Keratinocyte (primary cell): ENCODE measurements around the gene CLK3. TPM values are rescaled to one million over a fixed set of nuclear protein-coding genes. Genes with fewer than 3 reads are reported as not detected.

Experiments used
- DNase-seq: peaks from one replicate; pipeline ENCODE4 v3.0.0-alpha.2; 2011; ENCODE audit warnings: low read depth, missing footprints, low spot score
- FAIRE-seq: peaks from 2 replicates; lab custom pipeline; 2011; peaks lifted over from hg19 to GRCh38; lab: Jason Lieb, UNC
- H2AFZ ChIP-seq: 2 replicates; pipeline ENCODE4 v1.6.0; 2012; ENCODE audit warnings: low read length, control low read depth, inconsistent platforms; ENCODE audit not compliant: control insufficient read depth
- H3K27ac ChIP-seq: 2 replicates; pipeline ENCODE4 v1.5.1; 2011; ENCODE audit warnings: low read length; ENCODE audit not compliant: control insufficient read depth, insufficient read depth
- H3K27me3 ChIP-seq: 3 replicates; pipeline ENCODE4 v1.6.0; 2011; ENCODE audit warnings: low read length; ENCODE audit not compliant: control insufficient read depth, insufficient read depth; ENCODE audit errors: extremely low read depth
- H3K36me3 ChIP-seq, 2 experiments: 2 replicates in 1 of 2; 3 replicates in 1 of 2; pipeline ENCODE4 v1.5.1; 2011; ENCODE audit warnings: low read length in 2 of 2, mild to moderate bottlenecking in 1 of 2; ENCODE audit not compliant: control insufficient read depth in 2 of 2, insufficient read depth in 2 of 2; ENCODE audit errors: extremely low read depth in 1 of 2
- H3K4me1 ChIP-seq: 3 replicates; pipeline ENCODE4 v1.5.1; 2011; ENCODE audit warnings: low read length; ENCODE audit not compliant: control insufficient read depth, insufficient read depth; ENCODE audit errors: extremely low read depth
- H3K4me2 ChIP-seq: 3 replicates; pipeline ENCODE4 v1.6.0; 2011; ENCODE audit warnings: low read depth, low read length; ENCODE audit not compliant: control insufficient read depth, insufficient read depth; ENCODE audit errors: extremely low read depth
- H3K4me3 ChIP-seq, 3 experiments: fragments of 200-600 bp in 1 of 3; sonication (generic) in 1 of 3; 2 replicates in 2 of 3; 3 replicates in 1 of 3; pipeline ENCODE4 v1.5.1; 2011 to 2016; ENCODE audit warnings: low read length in 3 of 3, mild to moderate bottlenecking in 3 of 3, control low read depth in 2 of 3, inconsistent platforms in 1 of 3, low read depth in 1 of 3, mixed read lengths in 1 of 3, mixed run types in 1 of 3, moderate library complexity in 1 of 3; ENCODE audit not compliant: control insufficient read depth in 2 of 3, insufficient read depth in 2 of 3; ENCODE audit errors: extremely low read depth in 1 of 3
- H3K79me2 ChIP-seq: 2 replicates; pipeline ENCODE4 v1.6.0; 2012; ENCODE audit warnings: low read length; ENCODE audit not compliant: control insufficient read depth, insufficient read depth
- H3K9ac ChIP-seq: 3 replicates; pipeline ENCODE4 v1.6.0; 2011; ENCODE audit warnings: low read length; ENCODE audit not compliant: control insufficient read depth, insufficient read depth; ENCODE audit errors: extremely low read depth
- H3K9me1 ChIP-seq: 3 replicates; pipeline ENCODE4 v1.6.0; 2011; ENCODE audit warnings: low read length; ENCODE audit not compliant: control insufficient read depth, insufficient read depth; ENCODE audit errors: extremely low read depth
- H3K9me3 ChIP-seq: 2 replicates; pipeline ENCODE4 v1.5.1; 2012; ENCODE audit warnings: low read depth, low read length; ENCODE audit not compliant: control insufficient read depth
- H4K20me1 ChIP-seq: 3 replicates; pipeline ENCODE4 v1.6.0; 2011; ENCODE audit warnings: low read length; ENCODE audit not compliant: control insufficient read depth, insufficient read depth; ENCODE audit errors: extremely low read depth
- CTCF ChIP-seq, 3 experiments: IDR thresholded peaks in 1 of 3; conservative IDR thresholded peaks in 1 of 3; optimal IDR thresholded peaks in 1 of 3; 2 replicates in 2 of 3; 3 replicates in 1 of 3; pipeline versions ENCODE3 to v1.5.1; 2011; ENCODE audit warnings: low read length in 3 of 3, mild to moderate bottlenecking in 3 of 3, moderate library complexity in 2 of 3, control low read depth in 1 of 3, inconsistent platforms in 1 of 3; ENCODE audit not compliant: insufficient read depth in 2 of 3; ENCODE audit errors: extremely low read depth in 1 of 3
- EZH2 ChIP-seq: IDR thresholded peaks from one replicate; pipeline ENCODE4 v1.6.1; 2012; ENCODE audit warnings: inconsistent platforms, mild to moderate bottlenecking, low read length, moderate library complexity
- dilution Hi-C: fragments of 300-500 bp; cut with MboI; formaldehyde crosslinking; loops from one replicate; pipeline ENCODE4 v1.7.0; 2020; ENCODE audit warnings: low sequenced_read_pairs; ENCODE audit not compliant: extremely low pct_ligation_motif_present
- polyA plus RNA-seq, 5 experiments: library from polyadenylated mRNA; depleted of rRNA in 3 of 5; stranded (reverse) in 3 of 5; stranded (forward) in 1 of 5; unstranded in 1 of 5; fragments of >200 nt; gene quantifications; 1 replicate in 1 of 5; 2 replicates in 3 of 5; 3 replicates in 1 of 5; pipeline versions ENCODE4 v1.2.1 to v1.2.3, GENCODE V29; 2011 to 2012; ENCODE audit warnings: missing spikeins in 2 of 5, low read depth in 1 of 5, low replicate concordance in 1 of 5

The CLK3 gene
- polyA plus RNA-seq, 1 donor (not counting 4 experiments of a cell fraction or from before 2014, with no cell fraction given) = 61.2 TPM

- no peak for FAIRE-seq
- dilution Hi-C loops = no loop called here
- H3K4me3 ChIP-seq = no peak overlapping the region
These were observed 31.4 kb upstream of the CLK3 start for GRCh38 chr15:74584204-74584603.

GRCh38 chr15:74584779-74585178, 30.9 kb upstream of the CLK3 start:
- H3K27me3 ChIP-seq = no peaks in the 10 kb centered on the region
- no peak overlapping the region for H3K4me2 ChIP-seq
- no peak overlapping the region for H2AFZ ChIP-seq
- peaks cover 4% of the 10 kb centered on the region for H4K20me1 ChIP-seq
- no peak overlapping the region for H3K9ac ChIP-seq
- no peaks in the 10 kb centered on the region for H3K9me3 ChIP-seq
- H3K4me3 ChIP-seq = no peak overlapping the region
- dilution Hi-C loops = no loop called here
- FAIRE-seq (no peak), DNase-seq (no peak)
- no peaks in the 10 kb centered on the region for H3K9me1 ChIP-seq
- peaks cover 26% of the 10 kb centered on the region for H3K4me1 ChIP-seq
- peaks cover 5 to 7% of the 10 kb centered on the region in 2 experiments for H3K36me3 ChIP-seq
- TF ChIP-seq CTCF (optimal IDR thresholded peaks at IDR 0.05 in 1 of 3, IDR thresholded peaks at IDR 0.05 in 1 of 3, conservative IDR thresholded peaks at IDR 0.05 in 1 of 3; ENCODE audit: extremely low read depth in 1 of 3, insufficient read depth in 2 of 3, low read length in 3 of 3) = no peak
- TF ChIP-seq EZH2 = no peak
- H3K79me2 ChIP-seq = no peaks in the 10 kb centered on the region
- no peak overlapping the region for H3K27ac ChIP-seq

More at GRCh38 chr15:74584204-74584603, 31.4 kb upstream of the CLK3 start:
- H3K4me2 ChIP-seq = no peak overlapping the region
- H3K9me3 ChIP-seq = no peaks in the 10 kb centered on the region
- no peak overlapping the region for H3K27ac ChIP-seq
- H3K36me3 ChIP-seq = peaks cover 0 to 8% of the 10 kb centered on the region in 2 experiments
- H4K20me1 ChIP-seq = peaks cover 4% of the 10 kb centered on the region
- no peak overlapping the region for H3K9ac ChIP-seq
- no peak for DNase-seq
- no peaks in the 10 kb centered on the region for H3K79me2 ChIP-seq
- H2AFZ ChIP-seq = no peak overlapping the region
- TF ChIP-seq EZH2 = no peak
- TF ChIP-seq CTCF (optimal IDR thresholded peaks at IDR 0.05 in 1 of 3, IDR thresholded peaks at IDR 0.05 in 1 of 3, conservative IDR thresholded peaks at IDR 0.05 in 1 of 3; ENCODE audit: extremely low read depth in 1 of 3, insufficient read depth in 2 of 3, low read length in 3 of 3) = no peak
- no peaks in the 10 kb centered on the region for H3K9me1 ChIP-seq
- H3K27me3 ChIP-seq = no peaks in the 10 kb centered on the region
- peaks cover 20% of the 10 kb centered on the region for H3K4me1 ChIP-seq
